SJCRH30 (cell line): Measurements from ENCODE around the gene NUP88. TPM values are rescaled to one million over a fixed set of nuclear protein-coding genes. Genes with fewer than 3 reads are reported as not detected.
"Not testable (repeated sequence)": the region's sequence is repeated elsewhere in the genome, so short reads cannot be mapped to it uniquely, and the experiment has no call there.

Experiments used
- DNase-seq, 2 experiments: peaks; one replicate each; pipeline ENCODE4 v3.0.0-alpha.2; 2015 to 2020
- H3K27ac ChIP-seq: fragments of 250-450 bp; sonication (Bioruptor Pico); 2 replicates; pipeline ENCODE4 v1.5.1; 2020; ENCODE audit warnings: mild to moderate bottlenecking, moderate library complexity
- H3K27me3 ChIP-seq: fragments of 250-450 bp; sonication (Bioruptor Pico); 2 replicates; pipeline ENCODE4 v1.5.1; 2020; ENCODE audit warnings: mild to moderate bottlenecking, moderate library complexity
- H3K36me3 ChIP-seq: fragments of 250-450 bp; sonication (Bioruptor Pico); 2 replicates; pipeline ENCODE4 v1.5.1; 2020; ENCODE audit warnings: mild to moderate bottlenecking, moderate library complexity
- H3K4me1 ChIP-seq: fragments of 250-450 bp; sonication (Bioruptor Pico); 2 replicates; pipeline ENCODE4 v1.5.1; 2020; ENCODE audit warnings: mild to moderate bottlenecking, moderate library complexity
- H3K4me3 ChIP-seq: fragments of 250-450 bp; sonication (Bioruptor Pico); 2 replicates; pipeline ENCODE4 v1.5.1; 2020; ENCODE audit warnings: mild to moderate bottlenecking, moderate library complexity
- H3K9me3 ChIP-seq: fragments of 250-450 bp; sonication (Bioruptor Pico); replicated peaks from 2 replicates; pipeline ENCODE4 v1.5.1; 2020; ENCODE audit warnings: mild to moderate bottlenecking, moderate library complexity
- total RNA-seq: library from RNA; depleted of rRNA; stranded (reverse); fragments of >200 nt; shearing (Covaris generic); gene quantifications from 2 replicates; pipeline ENCODE4 v1.2.3, GENCODE V29; 2014

Gene NUP88
- total RNA-seq, 1 experiment from 2014 or later: 123 TPM

GRCh38 chr17:5431234-5431633, 11.8 kb upstream of the NUP88 start:
- not testable (repeated sequence) for H3K27me3 ChIP-seq, DNase-seq, H3K4me3 ChIP-seq, H3K4me1 ChIP-seq, H3K9me3 ChIP-seq, H3K27ac ChIP-seq
- H3K36me3 ChIP-seq: peaks cover 27% of the 10 kb centered on the region

DNA sequence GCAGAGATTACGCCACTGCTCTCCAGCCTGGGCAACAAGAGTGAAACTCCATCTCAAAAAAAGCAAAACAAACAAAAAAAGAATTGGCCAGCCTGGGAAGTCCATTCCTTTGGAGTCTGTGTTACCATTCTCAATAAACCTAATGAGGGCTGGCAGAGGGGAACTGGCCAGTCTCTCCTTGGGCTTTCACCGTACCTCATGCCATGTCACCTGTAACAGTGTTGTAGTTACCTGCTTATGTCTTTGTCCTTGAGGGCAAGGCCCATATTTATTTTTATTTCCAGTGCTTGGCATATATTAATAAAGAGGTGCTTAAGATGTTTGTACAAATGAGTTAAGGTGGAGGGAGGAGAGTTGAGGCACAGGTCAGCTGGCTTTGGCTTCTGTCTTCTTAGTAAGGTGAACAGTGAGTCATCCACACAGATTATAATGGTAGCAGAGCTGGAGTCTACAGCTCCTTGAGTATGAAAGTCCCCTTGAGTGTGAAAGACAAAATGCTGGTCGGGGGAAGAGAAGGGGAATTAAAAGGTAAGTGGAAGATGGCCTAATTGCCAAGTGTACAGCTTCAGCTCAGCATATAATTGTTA, 11.0 kb upstream of the NUP88 start:
- H3K27ac ChIP-seq: no peak overlapping the region

GRCh38 chr17:5429191-5429887, 9.9 kb upstream of the NUP88 start:
- Histone ChIP-seq H3K4me1 (no peaks in the 10 kb centered on the region), H3K36me3 (peaks cover 20% of the 10 kb centered on the region), H3K4me3 (no peak overlapping the region), H3K27ac (no peak overlapping the region), H3K9me3 (no peaks in the 10 kb centered on the region), H3K27me3 (no peaks in the 10 kb centered on the region)
- no peak for DNase-seq

More for the DNA sequence above, 11.0 kb upstream of the NUP88 start:
- no peaks in the 10 kb centered on the region for H3K4me1 ChIP-seq
- H3K27me3 ChIP-seq: no peaks in the 10 kb centered on the region
- H3K9me3 ChIP-seq: no peaks in the 10 kb centered on the region
- H3K4me3 ChIP-seq: no peak overlapping the region
- DNase-seq: no peak
- H3K36me3 ChIP-seq: peaks cover 25% of the 10 kb centered on the region

- H3K27ac ChIP-seq: no peak overlapping the region
- H3K4me3 ChIP-seq: no peak overlapping the region
- no peaks in the 10 kb centered on the region for H3K4me1 ChIP-seq
- no peak for DNase-seq
- no peaks in the 10 kb centered on the region for H3K9me3 ChIP-seq
- H3K36me3 ChIP-seq: peaks cover 12% of the 10 kb centered on the region
- H3K27me3 ChIP-seq: no peaks in the 10 kb centered on the region
Observed at GRCh38 chr17:5425826-5426225, 6.4 kb upstream of the NUP88 start.

DNA sequence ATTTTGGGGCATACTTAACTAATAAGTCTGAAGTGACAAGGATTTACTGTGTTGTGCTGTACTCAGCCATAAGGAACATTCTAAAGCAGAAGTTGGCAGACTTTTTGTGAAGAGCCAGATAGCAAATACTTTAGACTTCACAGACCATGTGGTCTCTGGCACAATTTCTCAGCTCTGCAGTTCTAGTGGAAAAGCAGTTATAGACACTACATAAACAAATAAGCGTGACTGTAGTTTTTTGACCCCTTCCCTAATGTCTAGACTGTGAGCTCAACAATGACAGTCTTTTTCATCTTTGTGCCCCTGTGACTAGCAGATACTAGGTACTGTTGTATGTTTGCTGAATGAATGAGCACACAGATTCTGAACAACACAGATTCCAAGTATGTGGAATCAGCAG, 5.4 kb upstream of the NUP88 start:
- no peaks in the 10 kb centered on the region for H3K4me1 ChIP-seq
- no peak overlapping the region for H3K4me3 ChIP-seq
- no peaks in the 10 kb centered on the region for H3K9me3 ChIP-seq
- no peak overlapping the region for H3K27ac ChIP-seq
- H3K36me3 ChIP-seq: peaks cover 10% of the 10 kb centered on the region
- no peaks in the 10 kb centered on the region for H3K27me3 ChIP-seq
- no peak for DNase-seq

GRCh38 chr17:5422505-5422904, 3.0 kb upstream of the NUP88 start:
- Histone ChIP-seq H3K36me3 (peaks cover 10% of the 10 kb centered on the region), H3K27me3 (no peaks in the 10 kb centered on the region), H3K27ac (no peak overlapping the region), H3K9me3 (no peaks in the 10 kb centered on the region), H3K4me1 (no peaks in the 10 kb centered on the region), H3K4me3 (no peak overlapping the region)
- no peak for DNase-seq

GRCh38 chr17:5419959-5420653, 644 bp upstream of the NUP88 start, which contains the start of gene RPAIN:
TSS of gene RPAIN (plus strand) at chr17:5420182. CDS start at chr17:5420211, 29 bp downstream.
- no peaks in the 10 kb centered on the region for H3K9me3 ChIP-seq
- no peaks in the 10 kb centered on the region for H3K4me1 ChIP-seq
- DNase-seq: peak; percentile 80 to 85
- H3K36me3 ChIP-seq: peaks cover 16% of the 10 kb centered on the region
- peak within 1 kb of the TSS; percentile 72 for H3K27ac ChIP-seq
- no peaks in the 10 kb centered on the region for H3K27me3 ChIP-seq
- H3K4me3 ChIP-seq: peak within 1 kb of the TSS; percentile 81

GRCh38 chr17:5418858-5419355, 555 bp downstream of the NUP88 start:
- no peaks in the 10 kb centered on the region for H3K4me1 ChIP-seq
- H3K36me3 ChIP-seq: peaks cover 19% of the 10 kb centered on the region
- H3K9me3 ChIP-seq: no peaks in the 10 kb centered on the region
- H3K4me3 ChIP-seq: peak overlapping the region; percentile 81
- H3K27me3 ChIP-seq: no peaks in the 10 kb centered on the region
- peak in 1 of 2 experiments; percentile 29 for DNase-seq
- H3K27ac ChIP-seq: peak overlapping the region; percentile 72

GRCh38 chr17:5416901-5417300, 2.6 kb downstream of the NUP88 start:
- no peaks in the 10 kb centered on the region for H3K4me1 ChIP-seq
- H3K27me3 ChIP-seq: no peaks in the 10 kb centered on the region
- no peaks in the 10 kb centered on the region for H3K9me3 ChIP-seq
- H3K4me3 ChIP-seq: no peak overlapping the region
- peaks cover 24% of the 10 kb centered on the region for H3K36me3 ChIP-seq
- DNase-seq: no peak
- no peak overlapping the region for H3K27ac ChIP-seq

DNA sequence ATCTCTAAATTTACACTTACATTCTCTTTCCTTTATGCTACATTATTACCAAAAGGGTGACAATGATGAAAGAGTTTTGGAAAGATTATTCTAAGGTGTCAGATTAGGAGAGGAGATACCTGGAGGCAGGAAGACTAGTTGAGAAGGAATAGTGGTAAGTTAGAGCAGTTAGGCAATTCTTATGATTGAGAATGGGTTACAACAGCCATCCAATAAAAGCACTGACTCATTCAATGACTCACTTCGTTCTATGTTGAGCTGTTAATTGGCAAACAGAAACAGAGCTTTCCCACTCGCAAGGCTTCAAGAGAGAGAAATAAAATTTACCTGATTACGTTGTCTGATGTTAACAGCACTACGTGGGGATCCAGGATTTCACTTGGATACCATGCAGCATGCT, 5.8 kb downstream of the NUP88 start:
- Histone ChIP-seq H3K27me3 (no peaks in the 10 kb centered on the region), H3K4me1 (no peaks in the 10 kb centered on the region), H3K4me3 (no peak overlapping the region), H3K36me3 (peaks cover 41% of the 10 kb centered on the region), H3K9me3 (no peaks in the 10 kb centered on the region), H3K27ac (no peak overlapping the region)
- no peak for DNase-seq

- no peaks in the 10 kb centered on the region for H3K27me3 ChIP-seq
- H3K4me1 ChIP-seq: no peaks in the 10 kb centered on the region
- H3K4me3 ChIP-seq: no peak overlapping the region
- H3K36me3 ChIP-seq: peaks cover 61% of the 10 kb centered on the region
- no peak for DNase-seq
- no peak overlapping the region for H3K27ac ChIP-seq
- H3K9me3 ChIP-seq: no peaks in the 10 kb centered on the region
Observed at GRCh38 chr17:5410594-5411272, 8.7 kb downstream of the NUP88 start.

DNA sequence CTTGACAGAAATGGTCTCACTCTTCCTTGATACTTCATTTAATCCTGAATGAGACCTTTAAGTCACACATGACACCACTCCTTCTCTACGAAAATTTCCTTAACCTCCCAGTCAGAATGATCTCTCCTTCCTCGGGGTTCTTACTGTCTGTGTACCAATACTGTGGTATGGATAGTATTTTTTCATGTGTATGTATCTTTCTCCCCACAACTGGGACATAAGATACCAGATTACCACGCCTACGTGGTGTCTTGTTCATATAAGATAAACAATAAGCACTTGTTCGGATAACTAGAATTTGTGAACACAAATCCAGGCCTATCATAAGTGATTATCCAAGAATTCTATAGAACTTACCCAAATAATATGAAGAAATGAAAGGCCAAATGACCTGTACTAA, 11.3 kb downstream of the NUP88 start:
- peaks cover 65% of the 10 kb centered on the region for H3K36me3 ChIP-seq
- no peaks in the 10 kb centered on the region for H3K4me1 ChIP-seq
- no peak for DNase-seq
- H3K4me3 ChIP-seq: no peak overlapping the region
- H3K9me3 ChIP-seq: no peaks in the 10 kb centered on the region
- no peaks in the 10 kb centered on the region for H3K27me3 ChIP-seq
- no peak overlapping the region for H3K27ac ChIP-seq

DNA sequence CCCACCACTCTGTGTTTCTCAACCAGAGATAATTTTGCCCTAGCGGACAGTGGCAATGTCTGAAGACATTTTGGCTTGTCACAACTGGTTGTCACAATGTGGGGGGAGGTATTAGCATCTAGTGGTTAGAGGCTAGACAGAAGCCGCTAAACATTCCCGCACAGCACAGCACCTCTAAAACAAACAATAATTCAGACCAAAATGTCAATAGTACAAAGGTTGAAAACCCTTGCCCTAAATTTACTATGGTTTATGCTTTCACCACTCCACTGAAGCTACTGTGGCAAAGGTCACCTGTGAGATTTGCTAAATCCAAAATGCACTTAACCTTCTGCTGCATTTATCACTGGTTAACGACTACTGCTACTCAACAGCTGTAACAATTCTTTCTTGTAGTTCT, 14.1 kb downstream of the NUP88 start:
- no peaks in the 10 kb centered on the region for H3K4me1 ChIP-seq
- no peak for DNase-seq
- H3K4me3 ChIP-seq: no peak overlapping the region
- no peaks in the 10 kb centered on the region for H3K9me3 ChIP-seq
- H3K27ac ChIP-seq: no peak overlapping the region
- H3K36me3 ChIP-seq: peaks cover 59% of the 10 kb centered on the region
- no peaks in the 10 kb centered on the region for H3K27me3 ChIP-seq

GRCh38 chr17:5399767-5400166, 19.7 kb downstream of the NUP88 start:
- Histone ChIP-seq H3K36me3 (peaks cover 48% of the 10 kb centered on the region), H3K4me3 (no peak overlapping the region), H3K4me1 (no peaks in the 10 kb centered on the region), H3K9me3 (no peaks in the 10 kb centered on the region), H3K27ac (no peak overlapping the region), H3K27me3 (no peaks in the 10 kb centered on the region)
- DNase-seq: no peak

DNA sequence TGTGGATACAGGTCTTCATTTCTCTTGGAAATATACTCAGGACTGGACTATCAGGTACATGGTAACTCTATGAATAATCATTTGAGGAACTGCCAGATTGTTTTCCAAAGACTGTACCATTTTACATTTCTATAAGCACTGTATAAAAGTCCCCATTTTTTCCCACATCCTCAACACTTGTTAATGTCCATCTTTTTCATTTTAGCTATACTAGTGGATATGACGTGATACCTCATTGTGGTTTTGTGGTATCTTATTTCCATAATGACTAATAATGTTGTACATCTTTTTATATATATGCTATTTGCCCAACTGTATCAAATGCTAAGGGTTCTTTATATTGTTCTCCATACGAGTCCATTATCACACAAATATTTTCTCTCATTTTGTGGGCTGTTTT, 22.9 kb downstream of the NUP88 start:
- Histone ChIP-seq H3K4me1 (no peaks in the 10 kb centered on the region), H3K9me3 (no peaks in the 10 kb centered on the region), H3K27ac (no peak overlapping the region), H3K4me3 (no peak overlapping the region), H3K27me3 (no peaks in the 10 kb centered on the region), H3K36me3 (peaks cover 38% of the 10 kb centered on the region)
- DNase-seq: no peak
